NCI-H748 (cell line): Measurements from ENCODE around the gene MAS1L.
"Not testable (repeated sequence)": the region's sequence is repeated elsewhere in the genome, so short reads cannot be mapped to it uniquely, and the experiment has no call there.

Experiments
- DNase-seq: peaks from one replicate; lab custom pipeline; 2025; ENCODE audit not compliant: unreplicated experiment; lab: John Stamatoyannopoulos, UW

Gene MAS1L

DNA sequence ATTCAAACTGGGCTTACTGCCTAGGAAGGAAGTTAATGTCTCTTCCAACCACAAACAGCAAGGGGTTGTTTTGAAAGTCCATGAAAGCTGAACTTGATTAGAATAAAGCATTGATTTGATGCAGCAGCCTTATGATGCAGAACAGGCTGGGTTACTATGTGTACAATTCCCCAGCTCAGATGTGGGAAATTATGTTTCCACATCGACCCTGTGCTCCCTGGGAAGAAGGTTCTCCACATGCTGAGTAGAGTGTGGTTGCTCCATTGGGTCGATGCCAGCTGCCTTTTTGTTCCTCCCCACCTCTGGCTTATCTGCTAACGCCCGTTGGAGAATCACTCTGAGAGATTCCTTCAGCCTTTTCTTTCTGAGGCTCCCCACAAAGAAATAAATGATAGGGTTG is 1.2 kb downstream of the MAS1L start:
- DNase-seq: no peak

DNA sequence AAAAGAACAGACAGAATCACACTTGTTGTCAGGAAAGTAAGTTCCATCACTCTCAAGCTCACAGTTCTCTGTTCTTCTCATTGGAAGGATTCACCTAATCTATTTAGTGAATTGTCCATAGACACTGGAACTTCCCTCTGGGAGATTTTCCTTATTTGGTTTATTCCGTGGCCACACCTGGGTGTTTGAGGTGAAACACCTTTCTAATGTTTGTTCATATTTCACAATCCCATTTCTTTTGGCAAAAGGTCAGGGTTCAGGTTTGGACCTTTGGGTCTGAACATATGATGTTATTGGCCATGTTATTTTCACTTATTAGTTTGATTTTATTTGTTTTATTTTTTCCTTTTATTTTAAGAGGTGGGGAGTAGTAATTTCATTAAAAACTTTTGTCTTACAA is 4.0 kb downstream of the MAS1L start:
- no peak for DNase-seq

DNA sequence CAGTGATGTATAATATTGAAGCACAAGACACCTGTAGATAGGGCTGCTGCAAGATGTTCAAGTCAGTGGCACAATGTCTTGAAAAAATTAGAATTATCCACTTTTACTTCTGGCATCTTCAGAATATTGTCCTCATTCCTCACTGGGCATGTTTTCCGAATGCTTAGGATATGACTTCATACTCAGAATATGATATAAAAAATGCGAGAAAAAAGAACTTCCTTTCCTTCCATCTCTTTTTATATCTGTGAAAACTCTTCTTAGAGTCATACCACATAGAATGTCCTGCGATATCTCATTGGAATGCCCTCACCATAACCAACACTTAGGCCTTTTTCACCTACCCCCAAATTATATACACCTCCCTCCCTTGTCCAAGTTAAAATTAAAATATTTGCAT is 4.6 kb downstream of the MAS1L start:
- DNase-seq: no peak

DNA sequence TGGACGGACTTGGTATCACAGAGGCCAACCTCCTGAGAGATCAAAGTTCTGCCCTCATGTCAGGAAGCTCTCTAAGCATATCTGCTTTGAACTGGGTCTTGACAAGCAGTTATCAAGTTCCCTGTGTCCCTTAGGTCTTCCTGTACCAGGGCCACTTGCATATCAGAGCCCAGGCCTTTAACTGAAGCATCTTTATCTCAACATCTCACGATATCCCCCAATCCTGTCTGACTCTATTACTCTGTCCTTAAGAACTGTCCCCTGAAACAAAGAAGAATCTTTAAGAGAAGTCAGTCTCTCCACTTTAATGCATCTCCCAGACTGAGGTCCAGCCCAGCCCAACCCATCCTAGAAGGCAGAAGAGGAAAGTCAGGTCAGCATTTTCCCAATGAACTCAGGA is 8.2 kb downstream of the MAS1L start:
- DNase-seq: no peak

DNA sequence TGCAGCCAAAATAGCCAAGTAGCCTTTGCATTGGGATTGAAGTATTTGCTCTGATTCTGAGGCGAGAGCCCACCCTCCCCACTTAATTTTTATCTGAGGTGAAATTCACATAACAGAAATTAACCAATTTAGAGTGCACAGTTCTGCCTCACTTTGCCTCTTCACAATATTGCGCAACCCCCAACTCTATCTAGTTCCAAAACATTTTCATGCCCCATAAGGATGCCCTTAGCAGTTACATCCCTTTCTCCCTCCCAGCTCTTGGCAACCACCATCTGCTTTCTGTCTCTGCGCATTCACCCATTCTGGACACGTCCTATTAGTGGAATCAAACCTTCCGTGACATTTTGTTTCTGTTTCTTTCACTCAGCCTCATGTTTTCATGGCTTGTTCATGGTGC is 9.0 kb downstream of the MAS1L start:
- DNase-seq: no peak

DNA sequence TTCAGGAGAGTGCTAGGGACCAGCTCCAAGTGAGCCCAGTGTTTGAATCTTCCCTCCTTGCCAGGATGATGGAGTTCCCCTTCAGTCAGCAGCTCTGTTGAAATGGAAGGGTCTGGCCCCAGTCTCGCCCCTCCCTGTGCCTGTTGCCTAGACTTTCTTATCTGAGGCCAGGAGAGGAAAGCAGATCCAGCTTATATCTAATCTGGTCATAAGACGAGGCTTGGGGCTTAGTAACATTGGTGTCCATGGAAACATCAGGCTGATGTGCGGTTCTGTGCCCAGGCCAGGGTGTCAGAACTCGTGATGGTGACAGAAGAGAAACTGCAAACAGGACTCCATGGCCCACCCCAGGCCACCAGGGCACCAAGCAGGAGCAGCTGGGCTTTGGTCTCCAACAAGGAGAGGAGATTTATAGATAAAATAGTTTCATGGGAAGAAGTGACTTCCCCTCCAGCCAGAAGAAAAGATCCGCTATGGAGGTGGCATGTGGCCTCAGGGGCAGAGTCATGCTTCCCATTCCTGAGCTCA is 9.8 kb downstream of the MAS1L start:
- DNase-seq: no peak

DNA sequence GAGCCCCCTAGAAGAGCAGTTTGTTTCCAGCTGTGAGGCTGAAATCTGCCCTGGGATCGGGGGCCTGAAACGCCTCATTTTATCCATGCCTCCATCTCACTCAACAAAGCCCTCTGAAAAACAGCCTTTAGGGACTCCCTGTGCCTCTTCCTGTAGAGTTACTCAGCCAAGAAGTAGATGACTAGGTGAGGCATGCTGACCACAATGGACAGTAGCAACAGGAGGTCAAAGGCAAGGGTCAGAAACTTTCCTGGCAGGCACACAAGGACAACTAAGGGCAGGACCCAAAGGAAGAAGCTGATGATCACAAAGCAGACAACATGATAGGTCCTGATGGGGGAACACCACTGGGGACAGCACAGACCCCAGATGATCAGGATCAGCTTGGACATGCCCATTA is 12.8 kb downstream of the MAS1L start:
- no peak for DNase-seq

DNA sequence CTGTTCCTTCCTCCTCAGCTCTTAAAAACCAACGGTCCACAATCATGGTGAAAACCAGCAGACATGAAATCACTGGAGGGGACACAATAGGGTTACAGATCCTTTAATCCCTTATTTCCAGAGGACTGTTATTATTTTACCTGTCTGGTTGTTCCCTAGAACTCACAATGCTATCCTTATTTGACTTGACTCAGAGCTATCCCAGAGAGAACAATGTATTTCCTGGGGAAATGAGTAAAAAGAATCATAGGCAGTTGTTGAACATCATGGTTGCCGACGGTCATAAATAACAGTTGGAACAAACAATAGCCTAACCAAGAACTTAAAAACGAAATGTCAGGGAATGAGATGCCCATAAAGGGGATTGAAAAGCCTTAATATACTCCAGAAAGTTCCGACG is 21.5 kb downstream of the MAS1L start:
- no peak for DNase-seq

DNA sequence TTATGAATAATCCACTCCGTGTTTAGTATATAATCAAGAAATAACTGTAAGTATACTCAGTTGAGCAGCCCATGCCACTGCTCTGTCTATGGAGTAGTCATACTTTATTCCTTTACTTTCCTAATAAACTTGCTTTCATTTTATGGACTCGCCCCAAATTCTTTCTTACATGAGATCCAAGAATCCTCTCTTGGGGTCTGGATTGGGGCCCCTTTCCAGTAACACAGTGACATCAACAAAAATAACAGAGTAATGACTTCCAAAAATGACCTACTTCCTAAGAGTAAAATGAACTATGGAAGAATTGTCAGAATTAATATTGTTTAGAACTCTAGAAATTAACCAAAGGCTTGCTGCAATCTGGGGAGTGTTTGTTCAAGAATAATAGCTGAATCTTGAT is 22.0 kb downstream of the MAS1L start:
- DNase-seq: no peak

DNA sequence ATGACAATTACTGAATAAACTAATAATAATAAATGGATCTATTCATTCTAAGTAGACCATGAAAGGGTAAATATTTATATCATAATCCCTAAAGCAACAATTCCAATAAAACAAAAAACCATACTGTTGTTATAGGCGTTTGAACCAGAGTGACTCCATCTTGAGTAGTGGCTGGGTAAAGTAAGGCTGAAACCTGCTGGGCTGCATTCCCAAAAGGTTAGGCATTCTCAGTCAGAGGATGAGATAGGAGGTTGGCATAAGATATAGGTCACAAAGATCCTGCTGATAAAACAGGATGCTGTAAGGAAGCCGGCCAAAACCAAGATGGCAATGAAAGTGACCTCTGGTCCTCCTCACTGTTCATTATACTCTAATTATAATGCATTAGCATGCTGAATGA is 22.5 kb downstream of the MAS1L start:
- DNase-seq: no peak

DNA sequence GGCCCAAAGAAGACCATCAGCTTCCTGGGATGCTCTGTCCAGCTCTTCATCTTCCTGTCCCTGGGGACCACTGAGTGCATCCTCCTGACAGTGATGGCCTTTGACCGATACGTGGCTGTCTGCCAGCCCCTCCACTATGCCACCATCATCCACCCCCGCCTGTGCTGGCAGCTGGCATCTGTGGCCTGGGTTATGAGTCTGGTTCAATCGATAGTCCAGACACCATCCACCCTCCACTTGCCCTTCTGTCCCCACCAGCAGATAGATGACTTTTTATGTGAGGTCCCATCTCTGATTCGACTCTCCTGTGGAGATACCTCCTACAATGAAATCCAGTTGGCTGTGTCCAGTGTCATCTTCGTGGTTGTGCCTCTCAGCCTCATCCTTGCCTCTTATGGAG is 25.7 kb downstream of the MAS1L start:
- DNase-seq: no peak

DNA sequence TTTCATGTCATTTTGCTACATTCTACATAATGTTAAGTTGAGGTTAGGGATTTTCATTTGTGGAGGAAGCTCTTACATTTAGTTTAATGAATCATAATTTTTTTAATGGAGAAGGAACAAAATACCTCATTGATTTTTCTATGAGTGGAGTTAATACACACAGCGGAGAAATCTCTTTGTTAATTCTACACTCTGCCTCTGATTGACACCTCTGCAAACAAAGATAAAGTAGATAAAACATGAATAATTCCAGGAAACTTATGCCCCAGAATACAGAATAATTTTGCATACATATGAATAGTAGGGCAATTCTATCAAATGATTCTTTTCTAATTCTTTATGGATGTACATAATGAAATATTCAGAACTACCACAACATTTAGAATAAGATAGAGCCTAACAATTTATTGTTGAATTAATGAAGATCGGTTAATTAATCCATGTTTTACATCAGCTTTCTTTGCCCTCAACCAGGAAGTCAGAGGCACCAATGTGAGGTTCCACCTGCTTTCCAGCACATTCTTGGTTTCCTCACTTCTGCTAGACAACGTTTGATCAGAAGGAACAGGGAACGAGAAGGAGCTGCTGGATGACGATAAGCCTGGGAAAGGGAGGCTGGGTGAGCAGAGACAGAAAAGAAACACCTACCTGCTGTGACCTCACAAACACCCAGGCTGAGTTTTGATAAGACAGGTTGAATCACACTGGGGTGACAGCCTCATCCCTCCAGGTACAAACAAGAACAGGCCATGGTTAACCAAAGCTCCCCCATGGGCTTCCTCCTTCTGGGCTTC is 26.5 kb downstream of the MAS1L start:
- DNase-seq: no peak

DNA sequence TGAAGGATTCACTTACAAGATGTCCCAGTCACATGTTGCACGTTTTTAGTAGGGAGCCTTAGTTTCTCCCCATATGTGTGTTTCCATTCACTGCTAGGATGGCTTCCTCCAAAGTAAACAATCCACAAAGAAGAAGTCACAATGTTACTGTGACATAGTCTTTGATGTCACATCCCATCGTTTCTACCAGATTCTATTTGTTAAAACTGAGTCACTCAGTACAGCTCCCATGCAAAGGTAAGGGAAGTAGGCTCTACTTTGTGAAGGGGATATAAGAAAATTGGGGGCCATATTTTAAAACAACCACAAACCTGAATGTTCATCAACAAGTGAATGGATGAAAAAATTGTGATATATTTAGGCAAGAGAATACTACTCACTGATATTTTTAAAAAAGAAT is 30.8 kb downstream of the MAS1L start, which contains the start of the genes OR11A1 and OR2H1:
Gene OR11A1 (minus strand): TSS at position 101 of the 400 bp plus-strand sequence. CDS start 29,430 bp downstream, outside the sequence.
Gene OR2H1 (plus strand): TSS at position 185 of the 400 bp plus-strand sequence. CDS start 4,615 bp downstream, outside the sequence.
- no peak for DNase-seq

DNA sequence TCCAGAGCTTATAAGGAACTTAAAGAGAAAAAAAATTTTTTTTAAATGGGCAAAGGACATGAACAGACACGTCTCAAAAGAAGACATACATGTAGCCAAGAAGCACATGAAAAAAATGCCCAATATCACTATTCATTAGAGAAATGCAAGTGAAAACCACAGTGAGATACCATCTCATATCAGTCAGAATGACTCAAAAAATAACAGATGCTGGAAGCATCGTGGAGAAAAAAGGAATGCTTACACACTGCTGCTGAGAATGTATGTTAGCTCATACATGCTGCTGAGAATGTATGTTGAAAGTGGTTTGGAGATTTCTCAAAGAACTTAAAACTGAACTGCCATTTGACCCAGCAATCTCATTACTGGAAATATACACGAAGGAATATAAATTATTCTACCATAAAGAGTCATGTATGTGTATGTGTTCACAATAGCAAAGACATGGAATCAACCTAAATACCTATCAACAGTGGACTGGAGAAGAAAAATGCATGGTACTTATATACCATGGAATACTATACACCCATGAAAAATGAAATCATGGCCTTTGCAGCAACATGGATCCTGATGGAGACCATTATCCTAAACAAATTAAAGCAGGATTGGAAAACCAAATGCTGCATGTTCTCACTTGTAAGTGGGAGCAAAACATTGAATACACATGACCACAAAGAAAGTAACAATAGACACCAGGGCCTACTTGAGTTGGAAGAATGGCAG is 36.1 kb downstream of the MAS1L start:
- DNase-seq: no peak

DNA sequence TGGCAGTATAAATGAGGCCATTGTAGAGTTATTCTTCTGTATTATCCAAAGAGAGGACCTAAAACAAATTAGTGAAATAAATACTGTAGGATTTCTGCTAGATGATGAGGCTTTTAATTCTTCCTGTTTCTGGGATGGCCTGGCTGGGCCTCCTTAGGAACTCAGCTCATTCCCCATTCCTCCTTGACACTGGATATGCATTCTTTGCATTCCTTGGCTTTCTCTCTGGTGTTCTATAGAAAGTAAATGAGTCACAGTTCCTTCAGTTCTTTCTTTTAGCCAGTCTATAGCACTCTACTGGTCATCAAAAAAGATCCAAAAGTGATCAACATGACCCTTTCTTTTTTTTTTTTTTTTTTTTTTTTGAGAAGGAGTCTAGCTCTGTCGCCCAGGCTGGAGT is 40.1 kb downstream of the MAS1L start:
- DNase-seq: no peak

DNA sequence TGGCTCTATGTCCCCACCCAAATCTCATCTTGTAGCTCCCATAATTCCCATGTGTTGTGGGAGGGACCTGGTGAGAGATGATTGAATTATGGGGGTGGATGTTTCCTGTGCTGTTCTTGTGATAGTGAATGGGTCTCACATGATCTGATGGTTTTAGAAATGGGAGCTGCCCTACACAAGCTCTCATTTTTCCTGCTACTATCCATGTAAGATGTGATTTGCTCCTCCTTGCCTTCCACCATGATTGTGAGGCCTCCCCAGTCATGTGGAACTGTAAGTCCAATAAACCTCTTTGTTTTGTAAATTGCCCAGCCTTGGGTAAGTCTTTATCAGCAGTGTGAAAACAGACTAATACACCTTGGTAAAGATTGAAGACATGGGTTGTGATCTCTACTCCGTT is 43.7 kb downstream of the MAS1L start:
- DNase-seq: not testable (repeated sequence)

DNA sequence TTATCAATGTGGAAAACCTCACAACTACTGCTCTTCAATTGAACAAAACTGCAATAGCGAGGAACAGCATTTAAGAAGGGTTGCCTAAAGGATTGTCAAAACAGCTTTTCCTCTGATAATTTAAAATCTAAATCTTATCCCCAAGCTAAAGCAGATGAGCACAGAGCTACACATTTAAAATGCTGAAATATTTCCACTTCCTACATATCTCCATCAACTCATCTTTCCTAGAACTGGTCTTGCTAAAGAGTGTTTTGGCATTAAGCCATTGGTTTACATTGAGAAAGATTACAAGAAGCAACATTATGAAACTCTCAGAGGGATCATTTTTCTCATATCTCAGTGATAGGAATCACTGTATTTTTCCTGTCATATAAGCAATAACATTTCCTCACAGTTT is 45.0 kb downstream of the MAS1L start:
- no peak for DNase-seq

DNA sequence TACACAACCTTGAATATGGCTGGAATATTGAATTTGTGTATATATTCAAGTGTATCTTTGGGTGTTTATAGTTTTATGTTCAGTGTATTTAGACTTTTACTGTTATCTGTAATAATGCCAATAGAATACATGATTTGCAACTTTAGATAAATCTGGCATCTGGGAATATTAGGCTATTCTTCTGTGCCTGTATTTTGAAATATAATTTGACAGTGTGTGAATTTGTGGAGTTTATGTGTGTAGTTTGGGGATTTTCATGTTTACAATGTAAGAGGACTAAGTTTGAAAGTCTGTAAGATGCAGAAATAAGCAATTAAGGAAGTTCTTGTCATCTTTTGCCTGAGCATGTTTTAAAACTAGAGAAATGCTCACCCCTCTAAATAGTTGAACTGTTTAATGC is 48.8 kb downstream of the MAS1L start, which contains the start of gene OR10C1:
Gene OR10C1 (plus strand): TSS at position 301 of the 400 bp plus-strand sequence. CDS start 710 bp downstream, outside the sequence.
- DNase-seq: no peak

DNA sequence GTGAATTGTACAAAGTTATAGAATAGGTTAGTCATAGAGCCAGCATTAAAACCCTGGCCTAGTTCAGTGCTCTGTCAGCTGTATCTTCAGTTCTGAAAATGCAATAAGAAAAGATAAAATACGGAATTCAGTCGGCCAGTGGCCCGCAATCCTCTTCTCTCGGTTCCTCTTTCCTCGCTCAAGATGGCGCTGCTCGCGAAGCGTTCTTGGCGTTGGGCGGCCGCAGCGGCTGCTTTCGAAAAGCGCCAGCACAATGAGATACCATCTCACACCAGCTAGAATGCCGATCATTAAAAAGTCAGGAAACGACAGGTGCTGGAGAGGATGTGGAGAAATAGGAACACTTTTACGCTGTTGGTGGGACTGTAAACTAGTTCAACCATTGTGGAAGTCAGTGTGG is 51.0 kb downstream of the MAS1L start:
- peak; percentile 73 for DNase-seq
